LNCAP (cell line): ENCODE data around the gene SPAG16.

Source experiments
- CTCF ChIP-seq: fragments of 450-650 bp; IDR thresholded peaks from 2 replicates; pipeline ENCODE4 v1.5.1; 2017; ENCODE audit warnings: mild to moderate bottlenecking

SPAG16 gene

GRCh38 chr2:213242653-213243052 lies 41.6 kb upstream of the SPAG16 start:
- no peak for TF ChIP-seq CTCF

- no peak for TF ChIP-seq CTCF
These were observed 40.8 kb upstream of the SPAG16 start for GRCh38 chr2:213243189-213244044.

GRCh38 chr2:213246497-213247281 lies 37.6 kb upstream of the SPAG16 start:
- TF ChIP-seq CTCF: peak; percentile 72

GRCh38 chr2:213247566-213247965 lies 36.7 kb upstream of the SPAG16 start:
- TF ChIP-seq CTCF: no peak

GRCh38 chr2:213248637-213249036 lies 35.6 kb upstream of the SPAG16 start:
- no peak for TF ChIP-seq CTCF

- TF ChIP-seq CTCF: no peak
These were observed 34.8 kb upstream of the SPAG16 start for GRCh38 chr2:213249502-213249901.

GRCh38 chr2:213251618-213252017 lies 32.6 kb upstream of the SPAG16 start:
- TF ChIP-seq CTCF: peak; percentile 49
